ENCODE results near the gene SRGAP1. TPM values are rescaled to one million over a fixed set of nuclear protein-coding genes. Genes with fewer than 3 reads are reported as not detected.

The SRGAP1 gene
- total RNA-seq, 1 donor from 2014 or later = 2.3 TPM

DNA sequence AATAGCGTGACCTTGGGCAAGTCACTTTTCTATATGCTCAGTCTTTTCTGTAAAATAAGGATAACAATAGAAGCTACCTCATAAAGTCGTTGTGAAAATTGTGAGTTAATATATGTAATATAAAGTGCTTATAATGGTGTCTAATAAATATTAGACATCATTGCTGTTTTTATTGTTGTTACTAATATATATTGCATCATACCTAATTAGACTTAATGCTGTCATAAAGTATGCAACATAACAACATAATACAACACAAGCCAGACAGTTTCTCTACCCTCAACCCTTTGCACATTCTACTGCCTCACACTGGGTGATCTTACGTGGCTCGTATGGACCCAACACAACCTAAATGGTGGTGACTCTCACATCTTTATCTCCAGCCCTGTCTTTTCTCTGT lies 240.7 kb downstream of the SRGAP1 start:
- Histone ChIP-seq H3K4me1 (peaks cover 75% of the 10 kb centered on the region), H3K4me3 (no peak overlapping the region), H3K27ac (replicated peaks) (no peak overlapping the region), H3K9me3 (replicated peaks) (no peaks in the 10 kb centered on the region), H3K27me3 (ENCODE audit: low read depth) (no peaks in the 10 kb centered on the region), H3K36me3 (no peaks in the 10 kb centered on the region)
- DNase-seq = no peak
- TF ChIP-seq, protein P1, sequence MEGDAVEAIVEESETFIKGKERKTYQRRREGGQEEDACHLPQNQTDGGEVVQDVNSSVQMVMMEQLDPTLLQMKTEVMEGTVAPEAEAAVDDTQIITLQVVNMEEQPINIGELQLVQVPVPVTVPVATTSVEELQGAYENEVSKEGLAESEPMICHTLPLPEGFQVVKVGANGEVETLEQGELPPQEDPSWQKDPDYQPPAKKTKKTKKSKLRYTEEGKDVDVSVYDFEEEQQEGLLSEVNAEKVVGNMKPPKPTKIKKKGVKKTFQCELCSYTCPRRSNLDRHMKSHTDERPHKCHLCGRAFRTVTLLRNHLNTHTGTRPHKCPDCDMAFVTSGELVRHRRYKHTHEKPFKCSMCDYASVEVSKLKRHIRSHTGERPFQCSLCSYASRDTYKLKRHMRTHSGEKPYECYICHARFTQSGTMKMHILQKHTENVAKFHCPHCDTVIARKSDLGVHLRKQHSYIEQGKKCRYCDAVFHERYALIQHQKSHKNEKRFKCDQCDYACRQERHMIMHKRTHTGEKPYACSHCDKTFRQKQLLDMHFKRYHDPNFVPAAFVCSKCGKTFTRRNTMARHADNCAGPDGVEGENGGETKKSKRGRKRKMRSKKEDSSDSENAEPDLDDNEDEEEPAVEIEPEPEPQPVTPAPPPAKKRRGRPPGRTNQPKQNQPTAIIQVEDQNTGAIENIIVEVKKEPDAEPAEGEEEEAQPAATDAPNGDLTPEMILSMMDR (IDR thresholded peaks at IDR 0.05; ENCODE audit: borderline replicate concordance) = no peak
- intact Hi-C loops (cut with micrococcal nuclease) = loop anchor here (10.0 kb wide), 1 partner anchor 240 kb away; the partner anchor contains the start of gene SRGAP1

DNA sequence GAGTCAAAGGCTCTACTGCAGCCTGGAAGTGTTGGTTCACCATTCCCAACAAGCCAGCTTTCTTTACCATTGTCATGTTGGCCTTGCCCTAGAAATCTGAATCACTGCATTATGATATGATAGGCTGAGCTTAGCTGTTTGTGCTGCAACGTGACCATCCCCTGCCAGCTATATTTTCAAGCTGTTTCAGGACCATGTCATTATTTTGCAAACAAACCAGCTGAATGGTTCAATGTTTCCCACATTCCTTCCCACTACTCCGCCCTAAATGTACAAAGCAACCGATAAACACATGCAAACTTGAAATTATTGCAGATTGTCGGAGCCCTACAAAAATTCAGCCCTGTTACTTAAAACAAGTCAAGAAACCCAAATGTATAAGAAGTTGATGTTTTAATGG lies 241.5 kb downstream of the SRGAP1 start:
- DNase-seq = no peak
- Histone ChIP-seq H3K27me3 (ENCODE audit: low read depth) (no peaks in the 10 kb centered on the region), H3K9me3 (replicated peaks) (no peaks in the 10 kb centered on the region), H3K4me1 (peaks cover 75% of the 10 kb centered on the region), H3K4me3 (no peak overlapping the region), H3K36me3 (no peaks in the 10 kb centered on the region), H3K27ac (replicated peaks) (no peak overlapping the region)
- intact Hi-C loops (cut with micrococcal nuclease) = loop anchor here (10.0 kb wide), 1 partner anchor 241 kb away; the partner anchor contains the start of gene SRGAP1
- TF ChIP-seq, protein P1 (IDR thresholded peaks at IDR 0.05; ENCODE audit: borderline replicate concordance) = no peak

DNA sequence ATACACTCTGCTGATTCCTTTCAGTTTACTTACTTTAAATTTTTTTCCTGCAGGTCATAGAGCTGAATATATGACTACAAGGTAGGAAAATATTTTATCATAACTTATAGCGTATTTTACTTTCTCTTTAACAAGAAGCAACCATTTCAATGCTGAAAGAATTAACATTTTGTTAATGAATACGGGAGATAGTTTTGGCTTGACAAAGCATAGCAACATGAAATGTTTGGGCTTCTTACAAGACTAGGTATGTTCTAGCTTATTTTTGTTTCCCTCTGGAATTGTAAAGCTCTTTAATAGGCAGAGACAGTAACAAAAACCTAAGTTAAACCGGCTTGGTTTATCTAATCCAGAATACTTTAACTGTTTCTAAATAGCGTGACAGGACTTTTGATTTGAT lies 242.4 kb downstream of the SRGAP1 start:
- no peak for DNase-seq
- Histone ChIP-seq H3K9me3 (replicated peaks) (no peaks in the 10 kb centered on the region), H3K4me3 (no peak overlapping the region), H3K4me1 (peaks cover 72% of the 10 kb centered on the region), H3K27ac (replicated peaks) (peak overlapping the region; percentile 83), H3K27me3 (ENCODE audit: low read depth) (no peaks in the 10 kb centered on the region), H3K36me3 (no peaks in the 10 kb centered on the region)
- intact Hi-C loops (cut with micrococcal nuclease) = loop anchor here (10.0 kb wide), 1 partner anchor 242 kb away; the partner anchor contains the start of gene SRGAP1
- TF ChIP-seq, protein P1 (IDR thresholded peaks at IDR 0.05; ENCODE audit: borderline replicate concordance) = no peak

DNA sequence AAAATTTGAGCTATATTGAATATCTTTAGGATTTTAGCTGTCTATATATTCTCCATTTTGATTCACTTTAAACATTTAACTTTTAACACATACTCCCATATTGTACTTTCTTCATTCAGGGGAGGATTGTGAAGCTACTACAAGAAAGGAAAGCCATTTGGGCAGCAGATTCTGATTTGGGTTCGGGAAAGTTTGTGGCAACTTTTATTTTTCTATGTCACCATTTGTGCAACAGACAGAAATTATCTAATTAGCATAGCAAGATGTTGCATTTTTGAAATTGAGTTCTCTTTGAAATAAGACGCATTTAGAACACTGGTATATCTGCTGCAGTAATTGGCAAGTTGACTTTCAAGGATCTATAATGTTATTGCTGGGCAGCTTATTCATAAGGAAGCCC lies 243.3 kb downstream of the SRGAP1 start:
- TF ChIP-seq, protein P1 (IDR thresholded peaks at IDR 0.05; ENCODE audit: borderline replicate concordance) = no peak
- DNase-seq = no peak
- Histone ChIP-seq H3K9me3 (replicated peaks) (no peaks in the 10 kb centered on the region), H3K27ac (replicated peaks) (peak overlapping the region; percentile 83), H3K36me3 (no peaks in the 10 kb centered on the region), H3K27me3 (ENCODE audit: low read depth) (no peaks in the 10 kb centered on the region), H3K4me1 (peaks cover 64% of the 10 kb centered on the region), H3K4me3 (no peak overlapping the region)
- intact Hi-C loops (cut with micrococcal nuclease) = loop anchor here (10.0 kb wide), 1 partner anchor 243 kb away; the partner anchor contains the start of gene SRGAP1

DNA sequence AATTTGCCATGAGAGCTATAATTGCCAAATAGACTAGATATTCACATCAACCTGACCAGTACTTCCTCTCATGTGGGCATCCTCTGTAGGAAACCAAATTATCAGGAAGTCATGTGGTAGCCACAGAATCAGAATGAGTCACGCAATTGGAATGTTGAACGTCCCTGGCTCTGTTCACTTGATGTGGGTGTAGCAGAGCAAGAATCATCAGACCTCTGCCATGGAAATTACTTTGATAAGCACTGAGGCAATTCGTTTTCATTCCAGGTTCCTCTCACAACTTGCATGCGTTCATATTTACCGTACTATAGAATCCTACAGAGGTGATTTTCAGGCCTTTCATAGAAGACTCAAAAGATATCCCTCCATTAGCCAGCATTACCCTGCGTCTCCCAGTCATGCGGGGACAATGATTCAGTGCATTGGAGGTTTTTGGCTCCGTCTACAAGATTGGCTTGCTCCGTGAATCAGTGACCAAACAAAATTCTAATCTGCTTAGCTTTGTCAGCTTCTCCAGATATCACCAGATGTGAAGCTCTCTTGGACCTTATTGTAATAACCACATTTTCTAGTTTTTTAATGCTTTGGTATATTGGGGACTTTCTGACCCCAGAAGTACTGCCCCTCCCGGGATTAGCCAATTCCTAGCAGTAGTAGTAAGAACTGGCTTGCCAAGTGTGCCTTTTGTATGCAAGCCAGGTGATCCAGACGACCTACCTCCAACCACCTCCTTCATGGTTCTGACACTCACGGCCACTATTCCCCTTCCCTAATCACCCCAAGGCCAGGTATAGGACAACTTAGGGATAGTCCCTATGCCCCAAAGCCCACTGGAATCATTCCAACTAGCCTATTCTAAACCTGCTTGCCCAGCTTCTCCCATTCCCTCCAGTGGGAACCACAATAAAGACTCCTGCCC lies 244.2 kb downstream of the SRGAP1 start:
- no peaks in the 10 kb centered on the region for H3K36me3 ChIP-seq
- no peaks in the 10 kb centered on the region for H3K9me3 ChIP-seq (replicated peaks)
- H3K27me3 ChIP-seq (ENCODE audit: low read depth) = no peaks in the 10 kb centered on the region
- TF ChIP-seq, protein P1 (IDR thresholded peaks at IDR 0.05; ENCODE audit: borderline replicate concordance) = no peak
- peak overlapping the region; percentile 26 for H3K4me3 ChIP-seq
- peak overlapping the region; percentile 83 for H3K27ac ChIP-seq (replicated peaks)
- intact Hi-C loops (cut with micrococcal nuclease) = loop anchor here (10.0 kb wide), 1 partner anchor 244 kb away; the partner anchor contains the start of gene SRGAP1
- peaks cover 55% of the 10 kb centered on the region for H3K4me1 ChIP-seq
- DNase-seq = peak; percentile 23

All from left ventricle myocardium inferior (tissue), 1 donor.